CD4-positive, CD25-positive, alpha-beta regulatory T cell (primary cell): Measurements from ENCODE around the gene TTC33. TPM values are rescaled to one million over a fixed set of nuclear protein-coding genes. Genes with fewer than 3 reads are reported as not detected.
A peak's percentile ranks its signal among the peaks of the same experiment; 100 is the strongest.

Source experiments
- ATAC-seq, 2 donors: fragments of 150-1000 bp; cut with Tn5 transposase; one replicate each; pipeline ENCODE4 v1.10.0; 2021; ENCODE audit warnings: low read depth in 2 of 2, moderate number of reproducible peaks in 2 of 2, moderate library complexity in 1 of 2
- DNase-seq, 3 donors: peaks; one replicate each; pipeline versions ENCODE4 v3.0.0 to v3.0.0-alpha.2; 2012 to 2022; ENCODE audit warnings: mixed read lengths in 1 of 3
- H3K27ac ChIP-seq: one replicate; pipeline ENCODE4 v1.7.0; 2013; ENCODE audit warnings: mild to moderate bottlenecking, low read length; ENCODE audit not compliant: insufficient read depth, poor library complexity, severe bottlenecking
- H3K27me3 ChIP-seq: one replicate; pipeline ENCODE4 v1.7.0; 2013; ENCODE audit warnings: low read length; ENCODE audit not compliant: control insufficient read depth, insufficient read depth
- H3K36me3 ChIP-seq: one replicate; pipeline ENCODE4 v1.7.0; 2013; ENCODE audit warnings: mild to moderate bottlenecking, low read length, moderate library complexity; ENCODE audit not compliant: control insufficient read depth, insufficient read depth
- H3K4me1 ChIP-seq: 2 replicates; pipeline ENCODE4 v1.7.0; 2013; ENCODE audit warnings: mild to moderate bottlenecking, low read length; ENCODE audit not compliant: insufficient read depth, control insufficient read depth, poor library complexity, severe bottlenecking
- H3K4me3 ChIP-seq: one replicate; pipeline ENCODE4 v1.7.0; 2013; ENCODE audit warnings: low read depth, mild to moderate bottlenecking, low read length, moderate library complexity
- H3K9me3 ChIP-seq, 2 experiments: 1 replicate in 1 of 2; 2 replicates in 1 of 2; pipeline ENCODE4 v1.7.0; 2013; ENCODE audit warnings: low read length in 2 of 2, mild to moderate bottlenecking in 1 of 2, moderate library complexity in 1 of 2; ENCODE audit not compliant: control insufficient read depth in 2 of 2
- H3K27ac Mint-ChIP-seq, 3 donors: one replicate each; pipeline ENCODE4 v1.8.0; 2020 to 2022; ENCODE audit warnings: mild to moderate bottlenecking in 3 of 3, mixed read lengths in 3 of 3, moderate library complexity in 2 of 3
- H3K27me3 Mint-ChIP-seq: one replicate; pipeline ENCODE4 v1.8.0; 2022; ENCODE audit warnings: mild to moderate bottlenecking, mixed read lengths
- H3K36me3 Mint-ChIP-seq: one replicate; pipeline ENCODE4 v1.8.0; 2020; ENCODE audit warnings: mixed read lengths
- H3K4me1 Mint-ChIP-seq, 4 donors: one replicate each; pipeline ENCODE4 v1.8.0; 2020 to 2022; ENCODE audit warnings: mixed read lengths in 4 of 4, mild to moderate bottlenecking in 1 of 4
- H3K4me3 Mint-ChIP-seq, 4 donors: one replicate each; pipeline ENCODE4 v1.8.0; 2020 to 2022; ENCODE audit warnings: mild to moderate bottlenecking in 4 of 4, mixed read lengths in 4 of 4, moderate library complexity in 3 of 4
- H3K9me3 Mint-ChIP-seq, 7 donors: one replicate each; pipeline ENCODE4 v1.8.0; 2020 to 2022; ENCODE audit warnings: mixed read lengths in 7 of 7, mild to moderate bottlenecking in 3 of 7, moderate library complexity in 2 of 7
- polyA plus RNA-seq, 4 donors: library from polyadenylated mRNA; unstranded; fragments of 300-500 nt; fragmentation: Illumina TruSeq; gene quantifications; one replicate each; pipeline ENCODE4 v1.2.3, GENCODE V29; 2021
- total RNA-seq: library from RNA; stranded (reverse); gene quantifications from one replicate; pipeline ENCODE4 v1.2.3, GENCODE V29; 2022

Gene TTC33
- total and polyA plus RNA-seq, 5 donors from 2014 or later: 12.0 to 19.6 (median 16.7) TPM

DNA sequence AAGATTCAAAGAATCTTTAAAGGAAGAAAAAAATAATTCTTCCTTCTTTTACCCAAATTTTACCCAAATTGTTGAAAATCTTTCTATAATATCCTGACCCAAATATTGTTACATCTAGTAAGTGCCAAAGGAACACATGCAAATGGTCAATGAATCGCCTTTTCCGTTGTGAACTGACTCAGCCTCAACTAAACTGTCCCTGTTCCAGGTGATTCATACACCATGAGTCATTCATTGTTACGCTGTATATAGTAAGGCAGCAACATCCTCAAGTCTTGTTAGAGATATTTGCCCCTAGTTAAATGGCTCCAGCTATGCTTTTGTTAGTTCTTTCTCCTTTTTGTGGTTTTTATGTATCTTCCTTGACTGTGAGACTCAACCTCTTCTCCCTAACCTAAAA lies 66.3 kb downstream of the TTC33 start:
- no peaks in the 10 kb centered on the region for H3K27me3 Mint-ChIP-seq
- H3K4me1 Mint-ChIP-seq: peaks cover 39 to 73% (median 61%) of the 10 kb centered on the region in 4 donors
- no peaks in the 10 kb centered on the region for H3K9me3 ChIP-seq
- H3K27ac Mint-ChIP-seq: peak overlapping the region; percentile 4 to 83 (median 82)
- peaks cover 47% of the 10 kb centered on the region for H3K36me3 ChIP-seq
- H3K27me3 ChIP-seq: no peaks in the 10 kb centered on the region
- peak; percentile 71 to 77 for ATAC-seq
- no peaks in the 10 kb centered on the region for H3K9me3 Mint-ChIP-seq
- H3K4me1 ChIP-seq: peaks cover 60% of the 10 kb centered on the region
- H3K27ac ChIP-seq: no peak overlapping the region
- DNase-seq: peak in 2 of 3 donors; percentile 23 to 56
- H3K36me3 Mint-ChIP-seq: peaks cover 26% of the 10 kb centered on the region
- peak overlapping the region; percentile 6 to 97 (median 34) for H3K4me3 Mint-ChIP-seq
- peak overlapping the region; percentile 46 for H3K4me3 ChIP-seq

DNA sequence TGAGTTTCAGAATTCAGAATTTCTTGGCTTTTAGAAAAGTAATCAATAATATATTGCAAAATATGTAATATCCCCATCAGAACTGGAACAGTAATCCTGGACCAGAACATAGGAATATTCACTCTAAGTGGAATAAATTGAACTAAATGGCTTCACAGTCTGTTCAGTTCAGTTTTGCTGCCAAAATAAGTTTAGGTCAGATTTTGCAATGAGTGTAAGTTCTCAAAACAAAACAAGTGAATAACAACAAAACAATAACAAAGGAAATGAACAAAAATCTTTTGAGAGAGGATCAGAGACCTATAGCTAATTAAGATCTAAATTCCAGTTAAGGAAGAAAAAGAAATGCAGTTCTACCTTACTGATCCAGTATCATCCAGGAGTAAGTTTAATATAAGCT lies 66.8 kb downstream of the TTC33 start:
- Mint-ChIP-seq H3K4me1 (peaks cover 39 to 78% (median 65%) of the 10 kb centered on the region in 4 donors), H3K36me3 (peaks cover 26% of the 10 kb centered on the region), H3K9me3 (no peaks in the 10 kb centered on the region), H3K27ac (peak overlapping the region in 2 of 3 donors; percentile 4 to 83), H3K4me3 (peak overlapping the region in 2 of 4 donors; percentile 60 to 97), H3K27me3 (no peaks in the 10 kb centered on the region)
- Histone ChIP-seq H3K4me1 (peaks cover 65% of the 10 kb centered on the region), H3K36me3 (peaks cover 45% of the 10 kb centered on the region), H3K4me3 (peak overlapping the region; percentile 100), H3K27me3 (no peaks in the 10 kb centered on the region), H3K9me3 (no peaks in the 10 kb centered on the region), H3K27ac (no peak overlapping the region)
- ATAC-seq: no peak
- no peak for DNase-seq

DNA sequence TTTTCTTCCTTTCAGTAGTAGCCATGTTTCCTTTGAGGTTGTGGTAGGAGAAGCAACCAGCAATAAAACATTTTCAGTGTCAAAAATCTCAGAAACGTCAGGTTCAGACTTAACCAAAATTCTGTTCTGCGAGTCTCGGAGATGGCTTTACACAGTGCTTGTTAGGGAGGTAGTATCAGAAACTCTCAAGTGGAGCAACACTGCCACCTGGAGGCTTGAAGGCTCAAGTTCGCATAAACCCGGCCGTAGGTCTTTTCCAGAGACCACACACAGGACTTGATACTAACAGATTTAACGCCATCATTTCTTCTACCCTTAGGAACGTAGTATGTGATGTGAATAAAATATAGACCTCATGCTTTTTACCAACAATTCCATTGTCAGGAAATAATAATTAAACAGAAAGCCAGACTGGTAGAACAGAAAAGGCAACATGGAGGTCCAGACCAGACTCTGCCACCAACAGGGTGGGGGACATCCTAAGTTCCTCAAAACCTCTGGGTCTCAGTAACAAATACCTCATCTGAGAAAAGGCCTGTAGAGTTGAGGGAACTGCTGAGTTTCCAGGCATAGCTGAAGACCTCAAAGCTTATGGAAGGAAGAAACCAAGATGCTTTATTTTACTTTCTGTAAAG lies 67.5 kb downstream of the TTC33 start:
- Mint-ChIP-seq H3K4me1 (peaks cover 44 to 84% (median 69%) of the 10 kb centered on the region in 4 donors), H3K27me3 (no peaks in the 10 kb centered on the region), H3K9me3 (no peaks in the 10 kb centered on the region), H3K4me3 (peak overlapping the region; percentile 90 to 98 (median 96)), H3K36me3 (peaks cover 26% of the 10 kb centered on the region), H3K27ac (peak overlapping the region; percentile 76 to 93 (median 83))
- Histone ChIP-seq H3K27me3 (no peaks in the 10 kb centered on the region), H3K9me3 (no peaks in the 10 kb centered on the region), H3K36me3 (peaks cover 42% of the 10 kb centered on the region), H3K27ac (peak overlapping the region; percentile 66), H3K4me3 (peak overlapping the region; percentile 100), H3K4me1 (peaks cover 70% of the 10 kb centered on the region)
- ATAC-seq: peak; percentile 83 to 86
- DNase-seq: peak; percentile 77 to 92 (median 84)

GRCh38 chr5:40687321-40687720 lies 68.4 kb downstream of the TTC33 start:
- H3K27ac Mint-ChIP-seq: peak overlapping the region; percentile 83 to 97 (median 93)
- H3K4me3 Mint-ChIP-seq: peak overlapping the region; percentile 90 to 98 (median 96)
- H3K9me3 Mint-ChIP-seq: no peaks in the 10 kb centered on the region
- peaks cover 25% of the 10 kb centered on the region for H3K36me3 Mint-ChIP-seq
- H3K27me3 Mint-ChIP-seq: no peaks in the 10 kb centered on the region
- peaks cover 46 to 89% (median 68%) of the 10 kb centered on the region in 4 donors for H3K4me1 Mint-ChIP-seq
- Histone ChIP-seq H3K9me3 (no peaks in the 10 kb centered on the region), H3K4me3 (peak overlapping the region; percentile 100), H3K4me1 (peaks cover 75% of the 10 kb centered on the region), H3K27ac (peak overlapping the region; percentile 66), H3K36me3 (peaks cover 34% of the 10 kb centered on the region), H3K27me3 (no peaks in the 10 kb centered on the region)
- DNase-seq (peak in 2 of 3 donors; percentile 13 to 53), ATAC-seq (no peak)

DNA sequence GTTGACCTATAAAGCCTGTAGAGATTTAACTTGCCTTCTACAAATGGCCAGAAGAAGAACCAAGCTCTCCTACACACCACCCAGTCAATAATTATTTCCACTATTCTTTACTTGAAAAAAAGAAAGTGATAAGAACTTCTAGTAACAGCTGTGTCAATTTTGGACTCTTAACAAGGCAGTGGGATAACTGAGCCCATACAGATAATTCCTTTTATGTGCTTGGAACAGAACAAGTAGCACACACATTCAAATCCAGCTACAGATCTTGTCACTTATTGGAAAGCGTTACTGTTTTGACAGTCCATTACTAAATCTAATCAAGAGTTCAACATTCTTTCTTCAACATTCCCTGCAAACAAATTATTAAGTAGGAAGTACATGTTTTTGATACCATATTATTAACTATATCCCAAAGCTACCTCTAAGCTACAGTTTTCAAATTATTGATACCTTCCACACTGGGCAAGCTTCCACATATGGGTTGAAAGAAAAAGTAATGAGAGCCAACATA lies 69.7 kb downstream of the TTC33 start:
- Mint-ChIP-seq H3K27me3 (no peaks in the 10 kb centered on the region), H3K4me3 (peak overlapping the region; percentile 90 to 98 (median 96)), H3K9me3 (no peaks in the 10 kb centered on the region), H3K4me1 (peaks cover 46 to 78% (median 60%) of the 10 kb centered on the region in 4 donors), H3K27ac (peak overlapping the region; percentile 82 to 83 (median 82)), H3K36me3 (peaks cover 17% of the 10 kb centered on the region)
- H3K4me1 ChIP-seq: peaks cover 70% of the 10 kb centered on the region
- ATAC-seq (no peak), DNase-seq (no peak)
- H3K27me3 ChIP-seq: no peaks in the 10 kb centered on the region
- H3K27ac ChIP-seq: peak overlapping the region; percentile 90
- H3K9me3 ChIP-seq: no peaks in the 10 kb centered on the region
- peak overlapping the region; percentile 100 for H3K4me3 ChIP-seq
- peaks cover 33% of the 10 kb centered on the region for H3K36me3 ChIP-seq

GRCh38 chr5:40685193-40685592 lies 70.6 kb downstream of the TTC33 start:
- no peaks in the 10 kb centered on the region for H3K9me3 ChIP-seq
- peak overlapping the region; percentile 82 to 83 (median 82) for H3K27ac Mint-ChIP-seq
- H3K4me3 ChIP-seq: peak overlapping the region; percentile 100
- H3K4me3 Mint-ChIP-seq: peak overlapping the region; percentile 90 to 98 (median 96)
- no peaks in the 10 kb centered on the region for H3K27me3 ChIP-seq
- H3K4me1 ChIP-seq: peaks cover 66% of the 10 kb centered on the region
- H3K36me3 Mint-ChIP-seq: peaks cover 17% of the 10 kb centered on the region
- no peaks in the 10 kb centered on the region for H3K27me3 Mint-ChIP-seq
- peak in 1 of 3 donors; percentile 23 for DNase-seq
- no peak for ATAC-seq
- H3K27ac ChIP-seq: peak overlapping the region; percentile 90
- no peaks in the 10 kb centered on the region for H3K9me3 Mint-ChIP-seq
- peaks cover 26% of the 10 kb centered on the region for H3K36me3 ChIP-seq
- peaks cover 42 to 73% (median 58%) of the 10 kb centered on the region in 4 donors for H3K4me1 Mint-ChIP-seq

DNA sequence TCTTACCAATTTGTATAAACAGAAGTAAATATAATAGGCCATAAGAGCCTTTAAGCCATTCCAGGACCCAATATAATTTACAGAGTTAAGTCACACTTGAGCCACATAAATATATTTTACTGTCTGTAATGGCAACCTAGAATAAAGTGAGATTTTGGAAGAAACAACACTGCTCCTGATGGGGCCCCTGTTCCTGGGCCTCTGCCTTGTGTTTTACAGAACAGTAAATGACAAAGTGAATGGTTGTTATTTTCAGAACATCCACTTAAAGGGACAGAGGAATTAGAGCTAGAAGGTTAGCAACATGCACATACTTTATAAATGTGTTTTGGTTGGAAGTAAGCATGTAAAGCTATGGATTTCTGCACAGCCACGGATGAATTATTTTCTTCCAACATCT lies 72.5 kb downstream of the TTC33 start:
- Mint-ChIP-seq H3K27me3 (no peaks in the 10 kb centered on the region), H3K4me1 (peaks cover 36 to 63% (median 50%) of the 10 kb centered on the region in 4 donors), H3K36me3 (peaks cover 17% of the 10 kb centered on the region), H3K27ac (peak overlapping the region; percentile 90 to 98 (median 96)), H3K9me3 (no peaks in the 10 kb centered on the region), H3K4me3 (peak overlapping the region; percentile 90 to 98 (median 96))
- peak overlapping the region; percentile 100 for H3K4me3 ChIP-seq
- ATAC-seq (no peak), DNase-seq (no peak)
- no peaks in the 10 kb centered on the region for H3K9me3 ChIP-seq
- H3K36me3 ChIP-seq: peaks cover 22% of the 10 kb centered on the region
- H3K27me3 ChIP-seq: no peaks in the 10 kb centered on the region
- peak overlapping the region; percentile 90 for H3K27ac ChIP-seq
- H3K4me1 ChIP-seq: peaks cover 55% of the 10 kb centered on the region
